Left lobe of liver (tissue), 2 donors: ENCODE results near the gene SLC12A2. TPM values are rescaled to one million over a fixed set of nuclear protein-coding genes. Genes with fewer than 3 reads are reported as not detected.

ENCODE experiments used
- ATAC-seq: fragments of 200-7000 bp; cut with Tn5 transposase; one replicate; pipeline ENCODE4 v1.9.1; 2020; ENCODE audit warnings: mild to moderate bottlenecking, moderate library complexity
- DNase-seq: peaks from one replicate; pipeline ENCODE4 v3.0.0-alpha.2; 2020; ENCODE audit warnings: low spot score
- total RNA-seq: library from RNA; stranded (reverse); gene quantifications from one replicate; pipeline ENCODE4 v1.2.1, GENCODE V29; 2021
- donor health status: DM: no; HTN: no; CAD: no; lungs with moderate emphysema.
- donor health status: DM: no; HTN: yes; CAD: no.

SLC12A2 gene
- total RNA-seq, 1 donor from 2014 or later = 3.8 TPM

- DNase-seq = no peak
Measured at GRCh38 chr5:128158342-128158741, 74.8 kb downstream of the SLC12A2 start.

GRCh38 chr5:128163991-128164390 lies 80.4 kb downstream of the SLC12A2 start:
- ATAC-seq = no peak

More at GRCh38 chr5:128158342-128158741, 74.8 kb downstream of the SLC12A2 start:
- ATAC-seq = no peak

GRCh38 chr5:128169401-128170017 lies 85.9 kb downstream of the SLC12A2 start:
- no peak for ATAC-seq
- no peak for DNase-seq

More at GRCh38 chr5:128163991-128164390, 80.4 kb downstream of the SLC12A2 start:
- DNase-seq = no peak

- DNase-seq (no peak), ATAC-seq (no peak)
Measured at GRCh38 chr5:128172102-128172501, 88.5 kb downstream of the SLC12A2 start.

GRCh38 chr5:128174951-128175350 lies 91.4 kb downstream of the SLC12A2 start:
- no peak for DNase-seq
- no peak for ATAC-seq

- ATAC-seq (no peak), DNase-seq (no peak)
Measured at GRCh38 chr5:128192368-128192767, 108.8 kb downstream of the SLC12A2 start.

- no peak for DNase-seq
- no peak for ATAC-seq
Measured at GRCh38 chr5:128193665-128194390, 110.3 kb downstream of the SLC12A2 start.

- no peak for ATAC-seq
- no peak for DNase-seq
Measured at GRCh38 chr5:128195316-128195715, 111.8 kb downstream of the SLC12A2 start.

GRCh38 chr5:128196080-128196479 lies 112.5 kb downstream of the SLC12A2 start:
- DNase-seq = no peak
- no peak for ATAC-seq

- no peak for DNase-seq
- ATAC-seq = no peak
Measured at GRCh38 chr5:128196791-128197190, 113.2 kb downstream of the SLC12A2 start.

- ATAC-seq = no peak
- DNase-seq = no peak
Measured at GRCh38 chr5:128197896-128198522, 114.4 kb downstream of the SLC12A2 start.

GRCh38 chr5:128199104-128199503 lies 115.5 kb downstream of the SLC12A2 start:
- no peak for DNase-seq
- peak; percentile 69 for ATAC-seq

GRCh38 chr5:128199611-128200010 lies 116.0 kb downstream of the SLC12A2 start:
- no peak for DNase-seq
- ATAC-seq = no peak

- ATAC-seq (peak; percentile 99), DNase-seq (peak; percentile 79)
Measured at GRCh38 chr5:128201065-128201926, 117.7 kb downstream of the SLC12A2 start.

GRCh38 chr5:128202320-128202719 lies 118.8 kb downstream of the SLC12A2 start:
- DNase-seq = no peak
- ATAC-seq = no peak

- no peak for DNase-seq
- no peak for ATAC-seq
Measured at GRCh38 chr5:128208436-128208835, 124.9 kb downstream of the SLC12A2 start.

- ATAC-seq = no peak
Measured at GRCh38 chr5:128212191-128212806, 128.7 kb downstream of the SLC12A2 start.

GRCh38 chr5:128213340-128213739 lies 129.8 kb downstream of the SLC12A2 start:
- ATAC-seq = peak; percentile 80
- DNase-seq = no peak

More at GRCh38 chr5:128212191-128212806, 128.7 kb downstream of the SLC12A2 start:
- no peak for DNase-seq

- ATAC-seq (no peak), DNase-seq (no peak)
Measured at GRCh38 chr5:128213833-128214232, 130.3 kb downstream of the SLC12A2 start.

- no peak for DNase-seq
- ATAC-seq = no peak
Measured at GRCh38 chr5:128216285-128216684, 132.7 kb downstream of the SLC12A2 start.
